MM.1S (cell line): ENCODE measurements around the gene FN3K.

Experiments
- CTCF ChIP-seq: fragments of 300-600 bp; sonication (generic); IDR thresholded peaks from 2 replicates; pipeline ENCODE4 v1.5.1; 2016; ENCODE audit warnings: antibody characterized with exemption, low read length, mixed read lengths
- EZH2 ChIP-seq: fragments of 300-600 bp; sonication (generic); optimal IDR thresholded peaks from 2 replicates; pipeline ENCODE3; 2017; ENCODE audit warnings: low read depth, mild to moderate bottlenecking, antibody characterized with exemption, low read length, mixed read lengths
- EZH2phosphoT487 ChIP-seq: fragments of 300-600 bp; sonication (generic); IDR thresholded peaks from 2 replicates; pipeline ENCODE4 v1.6.1; 2018; ENCODE audit warnings: antibody characterized with exemption, low read length

GRCh38 chr17:82736511-82737185 lies 1.2 kb downstream of the FN3K start:
- TF ChIP-seq CTCF (no peak), EZH2 (no peak), EZH2phosphoT487 (no peak)
